ENCODE measurements around the gene KCND1. TPM values are rescaled to one million over a fixed set of nuclear protein-coding genes. Genes with fewer than 3 reads are reported as not detected.

The KCND1 gene
- total RNA-seq, 2 experiments from 2014 or later: 7.6 to 8.8 TPM

DNA sequence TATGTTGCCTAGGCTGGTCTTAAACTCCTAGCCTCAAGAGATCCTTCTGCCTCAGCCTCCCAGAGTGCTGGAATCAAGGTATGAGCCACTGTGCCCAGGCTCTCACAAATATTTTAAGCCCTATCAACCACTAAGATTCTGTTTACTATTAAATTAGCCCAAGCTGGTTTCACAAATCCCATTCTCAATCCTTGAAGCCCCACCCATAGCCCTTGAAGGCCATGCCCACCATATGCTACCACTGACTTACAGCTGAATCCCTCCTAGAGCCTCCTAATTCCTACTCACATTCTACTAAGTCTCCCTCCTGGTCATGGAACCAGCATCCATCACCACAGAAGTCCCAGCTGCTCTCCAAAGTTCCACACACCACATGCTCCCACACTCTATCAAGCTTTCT, 20.7 kb upstream of the KCND1 start:
- CTCF ChIA-PET (ENCODE audit: unreplicated experiment): no interaction called here
- POLR2A ChIA-PET: interaction anchor here (1.4 kb wide), 1 partner anchor 10 kb away, joined by 3 read pairs; the partner anchor contains the start of gene GRIPAP1

DNA sequence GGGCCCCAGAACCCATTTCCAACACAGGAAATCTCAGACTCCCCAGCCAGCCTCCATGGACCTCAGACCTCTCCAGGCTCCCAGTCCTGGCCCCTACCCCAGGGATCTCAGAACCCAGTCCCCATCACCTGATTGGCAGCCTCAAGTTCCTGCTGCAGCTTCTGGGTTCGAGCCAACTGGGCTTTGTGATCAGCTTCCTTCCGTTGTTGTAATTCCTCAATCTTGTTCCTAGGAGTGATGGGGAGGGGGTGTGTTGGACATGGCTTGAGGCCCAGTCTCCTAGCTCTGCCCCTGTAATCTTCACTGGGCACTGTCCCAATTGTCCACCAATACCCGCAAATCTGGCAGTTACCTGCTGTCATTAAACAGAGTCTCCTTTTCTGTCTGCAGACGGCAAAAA, 17.8 kb upstream of the KCND1 start:
- Histone ChIP-seq H3K4me3 (ENCODE audit: low read depth, low read length, poor library complexity, severe bottlenecking) (no peak overlapping the region), H3K4me2 (ENCODE audit: low read length) (no peak overlapping the region), H3K9me3 (ENCODE audit: low read length) (no peaks in the 10 kb centered on the region), H3K9me2 (ENCODE audit: insufficient read depth, low read length) (no peaks in the 10 kb centered on the region), H3K36me3 (ENCODE audit: insufficient read depth, low read length) (peaks cover 52% of the 10 kb centered on the region), H3K27ac (ENCODE audit: low read depth, low read length, poor library complexity, severe bottlenecking) (no peak overlapping the region), H3K79me2 (ENCODE audit: insufficient read depth, low read depth, low read length) (no peaks in the 10 kb centered on the region), H3K4me1 (ENCODE audit: insufficient read depth, low read length, poor library complexity, severe bottlenecking) (no peaks in the 10 kb centered on the region), H2AFZ (ENCODE audit: low read length) (no peak overlapping the region), H4K20me1 (ENCODE audit: insufficient read depth, low read length) (no peaks in the 10 kb centered on the region)
- BruUV-seq (replicated peaks): no TSS peak
- POLR2A ChIA-PET: no interaction called here
- no peak for DNase-seq (ENCODE audit: low spot score)
- intact Hi-C loops (cut with micrococcal nuclease; ENCODE audit: unreplicated experiment): no loop called here
- TF ChIP-seq EZH2phosphoT487 (IDR thresholded peaks at IDR 0.05; ENCODE audit: borderline replicate concordance, low read depth, low read length): no peak
- TF ChIP-seq, protein P1, sequence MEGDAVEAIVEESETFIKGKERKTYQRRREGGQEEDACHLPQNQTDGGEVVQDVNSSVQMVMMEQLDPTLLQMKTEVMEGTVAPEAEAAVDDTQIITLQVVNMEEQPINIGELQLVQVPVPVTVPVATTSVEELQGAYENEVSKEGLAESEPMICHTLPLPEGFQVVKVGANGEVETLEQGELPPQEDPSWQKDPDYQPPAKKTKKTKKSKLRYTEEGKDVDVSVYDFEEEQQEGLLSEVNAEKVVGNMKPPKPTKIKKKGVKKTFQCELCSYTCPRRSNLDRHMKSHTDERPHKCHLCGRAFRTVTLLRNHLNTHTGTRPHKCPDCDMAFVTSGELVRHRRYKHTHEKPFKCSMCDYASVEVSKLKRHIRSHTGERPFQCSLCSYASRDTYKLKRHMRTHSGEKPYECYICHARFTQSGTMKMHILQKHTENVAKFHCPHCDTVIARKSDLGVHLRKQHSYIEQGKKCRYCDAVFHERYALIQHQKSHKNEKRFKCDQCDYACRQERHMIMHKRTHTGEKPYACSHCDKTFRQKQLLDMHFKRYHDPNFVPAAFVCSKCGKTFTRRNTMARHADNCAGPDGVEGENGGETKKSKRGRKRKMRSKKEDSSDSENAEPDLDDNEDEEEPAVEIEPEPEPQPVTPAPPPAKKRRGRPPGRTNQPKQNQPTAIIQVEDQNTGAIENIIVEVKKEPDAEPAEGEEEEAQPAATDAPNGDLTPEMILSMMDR (conservative IDR thresholded peaks at IDR 0.05; ENCODE audit: low read length): no peak
- CTCF ChIA-PET (ENCODE audit: unreplicated experiment): no interaction called here

More for the DNA sequence above, 20.7 kb upstream of the KCND1 start:
- Histone ChIP-seq H3K4me3 (ENCODE audit: low read depth, low read length, poor library complexity, severe bottlenecking) (no peak overlapping the region), H3K27ac (ENCODE audit: low read depth, low read length, poor library complexity, severe bottlenecking) (no peak overlapping the region), H3K79me2 (ENCODE audit: insufficient read depth, low read depth, low read length) (no peaks in the 10 kb centered on the region), H2AFZ (ENCODE audit: low read length) (no peak overlapping the region), H3K4me1 (ENCODE audit: insufficient read depth, low read length, poor library complexity, severe bottlenecking) (no peaks in the 10 kb centered on the region), H4K20me1 (ENCODE audit: insufficient read depth, low read length) (no peaks in the 10 kb centered on the region), H3K9me2 (ENCODE audit: insufficient read depth, low read length) (no peaks in the 10 kb centered on the region), H3K9me3 (ENCODE audit: low read length) (no peaks in the 10 kb centered on the region), H3K4me2 (ENCODE audit: low read length) (no peak overlapping the region), H3K36me3 (ENCODE audit: insufficient read depth, low read length) (peaks cover 68% of the 10 kb centered on the region)
- intact Hi-C loops (cut with micrococcal nuclease; ENCODE audit: unreplicated experiment): no loop called here
- DNase-seq (ENCODE audit: low spot score): no peak
- no peak for TF ChIP-seq EZH2phosphoT487 (IDR thresholded peaks at IDR 0.05; ENCODE audit: borderline replicate concordance, low read depth, low read length)
- TF ChIP-seq, protein P1 (conservative IDR thresholded peaks at IDR 0.05; ENCODE audit: low read length): no peak
- no TSS peak for BruUV-seq (replicated peaks)

DNA sequence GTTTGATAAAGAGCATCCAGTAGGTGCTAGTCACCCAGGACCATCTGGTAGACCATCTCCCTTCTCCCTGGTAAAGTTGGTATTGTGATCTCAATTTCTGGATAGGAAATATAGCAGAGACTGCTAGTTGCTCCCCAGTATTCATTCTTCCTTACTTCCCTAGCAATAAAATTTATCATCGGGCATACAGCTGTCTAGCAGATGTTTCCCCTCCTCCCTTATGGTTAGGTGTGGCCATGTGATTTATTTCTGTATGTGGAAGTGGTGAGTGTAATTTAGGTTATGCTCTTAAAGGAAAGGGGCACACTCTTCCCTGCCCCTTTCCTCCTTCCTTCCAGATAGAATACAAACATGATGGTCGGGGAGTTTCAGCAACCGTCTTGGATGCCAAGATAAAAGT, 12.3 kb upstream of the KCND1 start:
- H2AFZ ChIP-seq (ENCODE audit: low read length): no peak overlapping the region
- H3K36me3 ChIP-seq (ENCODE audit: insufficient read depth, low read length): peaks cover 62% of the 10 kb centered on the region
- intact Hi-C loops (cut with micrococcal nuclease; ENCODE audit: unreplicated experiment): no loop called here
- no peaks in the 10 kb centered on the region for H3K79me2 ChIP-seq (ENCODE audit: insufficient read depth, low read depth, low read length)
- H3K4me3 ChIP-seq (ENCODE audit: low read depth, low read length, poor library complexity, severe bottlenecking): no peak overlapping the region
- no peak overlapping the region for H3K27ac ChIP-seq (ENCODE audit: low read depth, low read length, poor library complexity, severe bottlenecking)
- H3K9me3 ChIP-seq (ENCODE audit: low read length): no peaks in the 10 kb centered on the region
- TF ChIP-seq EZH2phosphoT487 (IDR thresholded peaks at IDR 0.05; ENCODE audit: borderline replicate concordance, low read depth, low read length): no peak
- TF ChIP-seq, protein P1 (conservative IDR thresholded peaks at IDR 0.05; ENCODE audit: low read length): no peak
- POLR2A ChIA-PET: no interaction called here
- no TSS peak for BruUV-seq (replicated peaks)
- H3K4me1 ChIP-seq (ENCODE audit: insufficient read depth, low read length, poor library complexity, severe bottlenecking): no peaks in the 10 kb centered on the region
- no peaks in the 10 kb centered on the region for H4K20me1 ChIP-seq (ENCODE audit: insufficient read depth, low read length)
- H3K9me2 ChIP-seq (ENCODE audit: insufficient read depth, low read length): no peaks in the 10 kb centered on the region
- DNase-seq (ENCODE audit: low spot score): no peak
- CTCF ChIA-PET (ENCODE audit: unreplicated experiment): no interaction called here
- no peak overlapping the region for H3K4me2 ChIP-seq (ENCODE audit: low read length)
